Esophagus squamous epithelium (tissue), 4 donors: ENCODE results near the gene PNPLA8.

Experiments
- CTCF ChIP-seq, 6 experiments: fragments of 450-650 bp in 4 of 6; fragments of 200-600 bp in 2 of 6; sonication (generic) in 2 of 6; IDR thresholded peaks; one replicate each; pipeline ENCODE4 v1.5.1; 2016 to 2019; ENCODE audit warnings: antibody characterized with exemption in 6 of 6, mild to moderate bottlenecking in 4 of 6, moderate library complexity in 4 of 6
- POLR2A ChIP-seq, 4 donors: fragments of 450-650 bp; IDR thresholded peaks; one replicate each; pipeline ENCODE4 v1.6.1; 2017; ENCODE audit warnings: antibody characterized with exemption in 4 of 4, mild to moderate bottlenecking in 4 of 4, moderate library complexity in 3 of 4

- TF ChIP-seq CTCF (IDR thresholded peaks at IDR 0.05): no peak
- no peak for TF ChIP-seq POLR2A (IDR thresholded peaks at IDR 0.05)
Measured at GRCh38 chr7:108529341-108529740, 3.4 kb upstream of the PNPLA8 start.
